H1 (cell line): ENCODE results near the gene AAK1. TPM values are rescaled to one million over a fixed set of nuclear protein-coding genes. Genes with fewer than 3 reads are reported as not detected.

ENCODE experiments used
- CTCF ChIA-PET: fragments of 300-600 bp; sonication (Branson Sonifier 250); formaldehyde crosslinking; loops from one replicate; lab custom pipeline; 2021; ENCODE audit not compliant: partially characterized antibody; lab: Charles Lee
- POLR2A ChIA-PET: fragments of 300-600 bp; sonication (Branson Sonifier 250); formaldehyde crosslinking; loops from one replicate; lab custom pipeline; 2021; ENCODE audit warnings: inconsistent platforms; ENCODE audit not compliant: partially characterized antibody; lab: Charles Lee
- DNase-seq, 2 experiments: peaks; one replicate each; pipeline versions ENCODE4 v3.0.0 to v3.0.0-alpha.2; 2010 to 2022; ENCODE audit warnings: low spot score in 2 of 2, low read depth in 1 of 2, mixed read lengths in 1 of 2
- FAIRE-seq: peaks from 2 replicates; lab custom pipeline; 2011; peaks lifted over from hg19 to GRCh38; lab: Jason Lieb, UNC
- H2AFZ ChIP-seq: 2 replicates; pipeline ENCODE4 v1.8.1; 2012; ENCODE audit warnings: low read length, inconsistent platforms
- H2AK5ac ChIP-seq: 2 replicates; pipeline ENCODE4 v1.6.1; 2013; ENCODE audit warnings: low read depth, low read length
- H2BK120ac ChIP-seq: replicated peaks from 2 replicates; pipeline ENCODE3; 2013; ENCODE audit warnings: low read depth, low read length, inconsistent platforms
- H2BK12ac ChIP-seq: 2 replicates; pipeline ENCODE4 v1.6.1; 2013; ENCODE audit warnings: low read depth, low read length
- H2BK15ac ChIP-seq: 2 replicates; pipeline ENCODE4 v1.6.1; 2013; ENCODE audit warnings: low read length
- H2BK20ac ChIP-seq: 2 replicates; pipeline ENCODE4 v1.6.1; 2013; ENCODE audit warnings: low read length
- H2BK5ac ChIP-seq: 2 replicates; pipeline ENCODE4 v1.6.1; 2013; ENCODE audit warnings: low read depth, low read length
- H3K14ac ChIP-seq: 2 replicates; pipeline ENCODE4 v1.6.1; 2013; ENCODE audit warnings: inconsistent platforms; ENCODE audit not compliant: insufficient read length
- H3K18ac ChIP-seq: 2 replicates; pipeline ENCODE4 v1.6.1; 2013; ENCODE audit warnings: low read length; ENCODE audit errors: extremely low read depth
- H3K23ac ChIP-seq: 2 replicates; pipeline ENCODE4 v1.6.1; 2013; ENCODE audit warnings: inconsistent platforms; ENCODE audit not compliant: insufficient read length
- H3K23me2 ChIP-seq: 2 replicates; pipeline ENCODE4 v1.6.1; 2013; ENCODE audit warnings: low read depth, low read length
- H3K27ac ChIP-seq: 2 replicates; pipeline ENCODE4 v1.6.1; 2011; ENCODE audit warnings: low read depth, low read length, inconsistent platforms
- H3K27me3 ChIP-seq, 4 experiments: replicated peaks in 1 of 4; 1 replicate in 1 of 4; 2 replicates in 3 of 4; pipeline versions ENCODE4 v1.6.1 to v1.8.1; 2011 to 2013; ENCODE audit warnings: low read length in 3 of 4, mild to moderate bottlenecking in 3 of 4, inconsistent platforms in 2 of 4, mixed read lengths in 2 of 4, moderate library complexity in 1 of 4; ENCODE audit not compliant: control insufficient read depth in 3 of 4, insufficient read depth in 3 of 4; ENCODE audit errors: extremely low read depth in 1 of 4
- H3K36me3 ChIP-seq, 4 experiments: 2 replicates each; pipeline versions ENCODE4 v1.6.1 to v1.8.1; 2011 to 2013; ENCODE audit warnings: mild to moderate bottlenecking in 4 of 4, low read length in 3 of 4, moderate library complexity in 2 of 4, control low read depth in 1 of 4, inconsistent platforms in 1 of 4; ENCODE audit not compliant: insufficient read depth in 4 of 4, control insufficient read depth in 2 of 4
- H3K4ac ChIP-seq: replicated peaks from 2 replicates; pipeline ENCODE3; 2013; ENCODE audit warnings: low read length, low read depth, mixed read lengths, inconsistent platforms; ENCODE audit not compliant: insufficient read length
- H3K4me1 ChIP-seq, 4 experiments: replicated peaks in 1 of 4; 1 replicate in 1 of 4; 2 replicates in 3 of 4; pipeline versions ENCODE4 v1.6.1 to v1.8.1; 2011 to 2013; ENCODE audit warnings: low read length in 3 of 4, inconsistent platforms in 2 of 4, mixed read lengths in 1 of 4; ENCODE audit not compliant: insufficient read depth in 4 of 4, control insufficient read depth in 3 of 4
- H3K4me2 ChIP-seq, 2 experiments: 2 replicates each; pipeline versions ENCODE4 v1.6.1 to v1.8.1; 2011 to 2013; ENCODE audit warnings: low read depth in 2 of 2, low read length in 2 of 2, control low read depth in 1 of 2, inconsistent platforms in 1 of 2, mild to moderate bottlenecking in 1 of 2; ENCODE audit not compliant: insufficient read depth in 1 of 2
- H3K4me3 ChIP-seq, 4 experiments: fragments of 200-600, 300-600 bp in 1 of 4; sonication (generic), shearing (Covaris generic), sonication (Bioruptor Twin) in 1 of 4; 2 replicates each; pipeline versions ENCODE4 v1.5.1 to v1.8.1; 2011 to 2016; ENCODE audit warnings: low read length in 4 of 4, low read depth in 3 of 4, control low read depth in 2 of 4, inconsistent platforms in 2 of 4, mild to moderate bottlenecking in 2 of 4, mixed read lengths in 1 of 4, moderate library complexity in 1 of 4; ENCODE audit not compliant: insufficient read depth in 2 of 4; ENCODE audit errors: extremely low read depth in 1 of 4
- H3K56ac ChIP-seq: replicated peaks from 2 replicates; pipeline ENCODE3; 2013; ENCODE audit warnings: low read depth, mild to moderate bottlenecking, mixed read lengths, low read length, inconsistent platforms; ENCODE audit not compliant: insufficient read length
- H3K79me1 ChIP-seq: 2 replicates; pipeline ENCODE4 v1.6.1; 2013; ENCODE audit warnings: low read depth, low read length, control low read depth
- H3K79me2 ChIP-seq, 2 experiments: 2 replicates each; pipeline versions ENCODE4 v1.6.1 to v1.8.1; 2012 to 2013; ENCODE audit warnings: low read length in 2 of 2, mild to moderate bottlenecking in 2 of 2, inconsistent platforms in 1 of 2; ENCODE audit not compliant: insufficient read depth in 2 of 2, control insufficient read depth in 1 of 2
- H3K9ac ChIP-seq, 4 experiments: replicated peaks in 1 of 4; 1 replicate in 1 of 4; 2 replicates in 3 of 4; pipeline versions ENCODE4 v1.6.1 to v1.8.1; 2011 to 2013; ENCODE audit warnings: low read depth in 3 of 4, low read length in 3 of 4, control low read depth in 2 of 4, mild to moderate bottlenecking in 2 of 4, moderate library complexity in 2 of 4, inconsistent platforms in 1 of 4; ENCODE audit errors: extremely low read depth in 1 of 4
- H3K9me3 ChIP-seq, 2 experiments: 2 replicates each; pipeline versions ENCODE4 v1.6.1 to v1.8.1; 2012 to 2013; ENCODE audit warnings: mild to moderate bottlenecking in 2 of 2, moderate library complexity in 2 of 2, control low read depth in 1 of 2, inconsistent platforms in 1 of 2, low read depth in 1 of 2, low read length in 1 of 2, mixed read lengths in 1 of 2; ENCODE audit not compliant: insufficient read depth in 2 of 2
- H4K20me1 ChIP-seq, 2 experiments: replicated peaks in 1 of 2; 2 replicates each; pipeline versions ENCODE3 to v1.8.1; 2011 to 2013; ENCODE audit warnings: inconsistent platforms in 2 of 2, low read length in 2 of 2, mild to moderate bottlenecking in 1 of 2; ENCODE audit not compliant: insufficient read depth in 2 of 2, control insufficient read depth in 1 of 2
- H4K5ac ChIP-seq: 2 replicates; pipeline ENCODE4 v1.6.1; 2013; ENCODE audit warnings: low read length, low read depth, mixed read lengths, inconsistent platforms; ENCODE audit not compliant: insufficient read length
- H4K8ac ChIP-seq: 2 replicates; pipeline ENCODE4 v1.8.0; 2013; ENCODE audit warnings: mild to moderate bottlenecking, moderate library complexity, low read length, inconsistent platforms; ENCODE audit not compliant: insufficient read depth; ENCODE audit errors: extremely low read depth
- H4K91ac ChIP-seq: replicated peaks from 2 replicates; pipeline ENCODE3; 2013; ENCODE audit warnings: low read length, mixed read lengths, inconsistent platforms; ENCODE audit not compliant: insufficient read length
- BCL11A ChIP-seq, 2 experiments: IDR thresholded peaks; one replicate each; pipeline ENCODE4 v1.6.1; 2011; ENCODE audit warnings: low read depth in 2 of 2, low read length in 2 of 2, mild to moderate bottlenecking in 2 of 2
- BRCA1 ChIP-seq: IDR thresholded peaks from 2 replicates; pipeline ENCODE4 v1.6.1; 2012; ENCODE audit warnings: low read depth, low read length, improper control_type of control experiment
- EGR1 ChIP-seq: IDR thresholded peaks from 2 replicates; pipeline ENCODE4 v1.6.1; 2011; ENCODE audit warnings: low read depth, low read length, borderline replicate concordance
- EP300 ChIP-seq, 2 experiments: IDR thresholded peaks; 1 replicate in 1 of 2; 2 replicates in 1 of 2; pipeline ENCODE4 v1.6.1; 2011 to 2012; ENCODE audit warnings: low read depth in 2 of 2, low read length in 2 of 2, mild to moderate bottlenecking in 2 of 2, borderline replicate concordance in 1 of 2, inconsistent platforms in 1 of 2, moderate library complexity in 1 of 2
- JUN ChIP-seq: IDR thresholded peaks from 2 replicates; pipeline ENCODE4 v1.6.1; 2011; ENCODE audit warnings: low read depth, mild to moderate bottlenecking, improper control_type of control experiment, low read length
- MAFK ChIP-seq: IDR thresholded peaks from 2 replicates; pipeline ENCODE4 v1.6.1; 2012; ENCODE audit warnings: low read depth, mild to moderate bottlenecking, improper control_type of control experiment, low read length
- WGBS, 2 experiments: shearing (Covaris generic) in 1 of 2; methylation state at CpG; one replicate each; pipeline versions ENCODE4 v1.1.6 to v1.1.7; 2013 to 2015; ENCODE audit warnings: low lambda C conversion rate in 2 of 2, mixed read lengths in 2 of 2, inconsistent platforms in 1 of 2, low coverage in 1 of 2, missing lambda C conversion rate in 1 of 2; ENCODE audit not compliant: insufficient replicate concordance in 2 of 2, insufficient coverage in 1 of 2, insufficient read length in 1 of 2; ENCODE audit errors: extremely low coverage in 1 of 2, missing lambda C conversion rate in 1 of 2; 5-methylcytosine and 5-hydroxymethylcytosine counted together
- polyA plus RNA-seq, 7 experiments: library from polyadenylated mRNA; depleted of rRNA in 3 of 7; stranded (reverse) in 5 of 7; unstranded in 2 of 7; fragments of >200 nt in 5 of 7; fragments of 200-250 nt in 2 of 7; gene quantifications; 1 replicate in 5 of 7; 2 replicates in 1 of 7; 4 replicates in 1 of 7; pipeline versions ENCODE4 v1.2.1 to v1.2.3, GENCODE V29; 2011 to 2013; ENCODE audit warnings: missing spikeins in 2 of 7, mixed read lengths in 2 of 7
- total RNA-seq: library from RNA; stranded (reverse); fragmentation: NEBNext Ultra II Directional; extraction: Animal tissue kit (Norgen Biotek cat#: 25700); gene quantifications from 2 replicates; pipeline ENCODE4 v1.2.1, GENCODE V29; 2021
- TF ChIP-seq, protein P1 (sequence below): IDR thresholded peaks from 2 replicates; pipeline ENCODE4 v1.6.1; 2011; ENCODE audit warnings: low read length, improper control_type of control experiment
- TF ChIP-seq, protein P2 (sequence below): IDR thresholded peaks from 2 replicates; pipeline ENCODE4 v1.6.1; 2012; ENCODE audit warnings: low read length, inconsistent platforms
- TF ChIP-seq, protein P3 (sequence below): IDR thresholded peaks from 2 replicates; pipeline ENCODE4 v1.6.1; 2011; ENCODE audit warnings: low read depth, mild to moderate bottlenecking, low read length; ENCODE audit not compliant: insufficient read depth

AAK1 gene
- total and polyA plus RNA-seq, 2 of the 8 experiments (the other 6 are each of a cell fraction or from before 2014, with no cell fraction given) = 10.0 to 40.5 TPM

DNA sequence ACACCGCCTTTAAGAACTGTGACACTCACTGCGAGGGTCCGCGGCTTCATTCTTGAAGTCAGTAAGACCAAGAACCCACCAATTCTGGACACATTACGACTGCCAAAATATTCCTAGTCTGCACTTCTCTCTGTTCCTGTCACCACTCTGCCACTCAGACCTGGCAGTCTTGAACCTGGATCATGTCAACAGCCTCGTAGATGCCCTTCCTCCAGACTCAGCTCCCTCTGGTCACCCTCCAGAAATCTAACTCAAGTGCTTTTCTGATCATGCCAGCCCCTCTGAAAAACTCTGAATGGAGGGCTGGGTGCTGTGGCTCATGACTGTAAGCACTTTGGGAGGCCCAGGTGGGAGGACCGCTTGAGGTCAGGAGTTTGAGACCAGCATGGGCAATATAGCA is 20.3 kb downstream of the AAK1 start:
- WGBS, 2 experiments = 91% methylated on average over 7 of the region's 7 CpGs; no CpG with 5 or more reads in 1 of the 2 experiments
- TF ChIP-seq, protein P1, sequence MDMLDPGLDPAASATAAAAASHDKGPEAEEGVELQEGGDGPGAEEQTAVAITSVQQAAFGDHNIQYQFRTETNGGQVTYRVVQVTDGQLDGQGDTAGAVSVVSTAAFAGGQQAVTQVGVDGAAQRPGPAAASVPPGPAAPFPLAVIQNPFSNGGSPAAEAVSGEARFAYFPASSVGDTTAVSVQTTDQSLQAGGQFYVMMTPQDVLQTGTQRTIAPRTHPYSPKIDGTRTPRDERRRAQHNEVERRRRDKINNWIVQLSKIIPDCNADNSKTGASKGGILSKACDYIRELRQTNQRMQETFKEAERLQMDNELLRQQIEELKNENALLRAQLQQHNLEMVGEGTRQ = no peak
- TF ChIP-seq BRCA1 = no peak
- no peak for TF ChIP-seq BCL11A (IDR thresholded peaks at IDR 0.05; ENCODE audit: low read depth in 2 of 2, low read length in 2 of 2)
- TF ChIP-seq, protein P2, sequence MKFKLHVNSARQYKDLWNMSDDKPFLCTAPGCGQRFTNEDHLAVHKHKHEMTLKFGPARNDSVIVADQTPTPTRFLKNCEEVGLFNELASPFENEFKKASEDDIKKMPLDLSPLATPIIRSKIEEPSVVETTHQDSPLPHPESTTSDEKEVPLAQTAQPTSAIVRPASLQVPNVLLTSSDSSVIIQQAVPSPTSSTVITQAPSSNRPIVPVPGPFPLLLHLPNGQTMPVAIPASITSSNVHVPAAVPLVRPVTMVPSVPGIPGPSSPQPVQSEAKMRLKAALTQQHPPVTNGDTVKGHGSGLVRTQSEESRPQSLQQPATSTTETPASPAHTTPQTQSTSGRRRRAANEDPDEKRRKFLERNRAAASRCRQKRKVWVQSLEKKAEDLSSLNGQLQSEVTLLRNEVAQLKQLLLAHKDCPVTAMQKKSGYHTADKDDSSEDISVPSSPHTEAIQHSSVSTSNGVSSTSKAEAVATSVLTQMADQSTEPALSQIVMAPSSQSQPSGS = no peak
- TF ChIP-seq JUN = no peak
- TF ChIP-seq EP300 (IDR thresholded peaks at IDR 0.05; ENCODE audit: borderline replicate concordance in 1 of 2, low read depth in 2 of 2, low read length in 2 of 2) = no peak
- TF ChIP-seq, protein P3, sequence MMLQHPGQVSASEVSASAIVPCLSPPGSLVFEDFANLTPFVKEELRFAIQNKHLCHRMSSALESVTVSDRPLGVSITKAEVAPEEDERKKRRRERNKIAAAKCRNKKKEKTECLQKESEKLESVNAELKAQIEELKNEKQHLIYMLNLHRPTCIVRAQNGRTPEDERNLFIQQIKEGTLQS = no peak
- TF ChIP-seq EGR1 = no peak
- TF ChIP-seq MAFK = no peak

More for the DNA sequence above, 20.3 kb downstream of the AAK1 start:
- Histone ChIP-seq H4K20me1 (peaks cover 0 to 5% of the 10 kb centered on the region in 2 experiments), H3K4ac (no peak overlapping the region), H3K9me3 (no peaks in the 10 kb centered on the region; a peak in 1 of 4 replicates), H2BK120ac (no peak overlapping the region), H3K23me2 (peaks cover 3% of the 10 kb centered on the region; the same call in 1 of the 2 replicates), H3K14ac (no peak overlapping the region), H3K4me2 (no peak overlapping the region), H3K4me3 (no peak overlapping the region), H4K91ac (no peak overlapping the region), H3K27me3 (no peaks in the 10 kb centered on the region), H2AK5ac (no peak overlapping the region), H3K79me2 (peaks cover 7 to 70% of the 10 kb centered on the region in 2 experiments; a peak in 3 of 4 replicates), H3K4me1 (peaks cover 0 to 2% (median 0%) of the 10 kb centered on the region in 4 experiments; a peak in 2 of 7 replicates), H3K23ac (no peak overlapping the region), H2BK12ac (no peak overlapping the region), H4K8ac (no peak overlapping the region), H3K18ac (no peak overlapping the region), H2BK15ac (no peak overlapping the region), H4K5ac (no peak overlapping the region), H2AFZ (no peak overlapping the region), H2BK20ac (no peak overlapping the region), H3K27ac (no peak overlapping the region), H3K79me1 (peaks cover 22% of the 10 kb centered on the region), H3K36me3 (no peaks in the 10 kb centered on the region), H2BK5ac (no peak overlapping the region), H3K9ac (no peak overlapping the region), H3K56ac (no peak overlapping the region)
- CTCF ChIA-PET = interaction anchor here (1.3 to 1.6 kb wide), 3 partner anchors 18 to 64 kb away, joined by 3 to 4 read pairs (median 4); no protein-coding TSS in a partner anchor
- DNase-seq (no peak), FAIRE-seq (no peak)
- POLR2A ChIA-PET = no interaction called here
